GM12864 (cell line): ENCODE results near the gene CAGE1.
"Not testable (repeated sequence)": the region's sequence is repeated elsewhere in the genome, so short reads cannot be mapped to it uniquely, and the experiment has no call there.

Experiments
- DNase-seq: peaks from one replicate; pipeline ENCODE4 v3.0.0-alpha.2; 2011; ENCODE audit warnings: low read depth
- H3K4me3 ChIP-seq: 2 replicates; pipeline ENCODE4 v1.5.1; 2011; ENCODE audit warnings: mild to moderate bottlenecking, low read depth, low read length, control low read depth
- TF ChIP-seq, protein P1 (sequence below): IDR thresholded peaks from 2 replicates; pipeline ENCODE4 v1.5.1; 2011; ENCODE audit warnings: low read depth, mild to moderate bottlenecking, moderate library complexity, low read length, control low read depth, inconsistent platforms; ENCODE audit errors: missing control alignments

Gene CAGE1

DNA sequence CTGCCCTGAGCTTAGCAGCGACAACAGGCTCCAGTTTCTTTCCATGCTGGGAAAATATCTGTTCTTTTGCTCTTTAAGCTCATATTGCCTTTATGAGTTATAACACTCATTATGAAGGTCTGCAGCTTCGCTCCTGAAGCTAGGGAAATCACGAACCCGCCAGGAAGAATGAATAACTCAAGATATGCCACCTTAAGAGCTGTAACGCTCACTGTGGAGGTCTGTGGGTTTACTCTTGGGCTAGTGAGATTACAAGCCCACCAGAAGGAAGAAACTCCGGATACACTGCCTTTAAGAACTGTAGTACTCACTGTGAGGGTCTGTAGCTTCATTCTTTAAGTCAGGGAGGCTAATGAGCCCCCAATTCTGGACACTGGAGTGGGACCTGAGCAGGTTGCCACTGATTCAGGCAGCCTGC lies 73.6 kb downstream of the CAGE1 start:
- no peak overlapping the region for H3K4me3 ChIP-seq
- DNase-seq = no peak
- TF ChIP-seq, protein P1, sequence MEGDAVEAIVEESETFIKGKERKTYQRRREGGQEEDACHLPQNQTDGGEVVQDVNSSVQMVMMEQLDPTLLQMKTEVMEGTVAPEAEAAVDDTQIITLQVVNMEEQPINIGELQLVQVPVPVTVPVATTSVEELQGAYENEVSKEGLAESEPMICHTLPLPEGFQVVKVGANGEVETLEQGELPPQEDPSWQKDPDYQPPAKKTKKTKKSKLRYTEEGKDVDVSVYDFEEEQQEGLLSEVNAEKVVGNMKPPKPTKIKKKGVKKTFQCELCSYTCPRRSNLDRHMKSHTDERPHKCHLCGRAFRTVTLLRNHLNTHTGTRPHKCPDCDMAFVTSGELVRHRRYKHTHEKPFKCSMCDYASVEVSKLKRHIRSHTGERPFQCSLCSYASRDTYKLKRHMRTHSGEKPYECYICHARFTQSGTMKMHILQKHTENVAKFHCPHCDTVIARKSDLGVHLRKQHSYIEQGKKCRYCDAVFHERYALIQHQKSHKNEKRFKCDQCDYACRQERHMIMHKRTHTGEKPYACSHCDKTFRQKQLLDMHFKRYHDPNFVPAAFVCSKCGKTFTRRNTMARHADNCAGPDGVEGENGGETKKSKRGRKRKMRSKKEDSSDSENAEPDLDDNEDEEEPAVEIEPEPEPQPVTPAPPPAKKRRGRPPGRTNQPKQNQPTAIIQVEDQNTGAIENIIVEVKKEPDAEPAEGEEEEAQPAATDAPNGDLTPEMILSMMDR = no peak

DNA sequence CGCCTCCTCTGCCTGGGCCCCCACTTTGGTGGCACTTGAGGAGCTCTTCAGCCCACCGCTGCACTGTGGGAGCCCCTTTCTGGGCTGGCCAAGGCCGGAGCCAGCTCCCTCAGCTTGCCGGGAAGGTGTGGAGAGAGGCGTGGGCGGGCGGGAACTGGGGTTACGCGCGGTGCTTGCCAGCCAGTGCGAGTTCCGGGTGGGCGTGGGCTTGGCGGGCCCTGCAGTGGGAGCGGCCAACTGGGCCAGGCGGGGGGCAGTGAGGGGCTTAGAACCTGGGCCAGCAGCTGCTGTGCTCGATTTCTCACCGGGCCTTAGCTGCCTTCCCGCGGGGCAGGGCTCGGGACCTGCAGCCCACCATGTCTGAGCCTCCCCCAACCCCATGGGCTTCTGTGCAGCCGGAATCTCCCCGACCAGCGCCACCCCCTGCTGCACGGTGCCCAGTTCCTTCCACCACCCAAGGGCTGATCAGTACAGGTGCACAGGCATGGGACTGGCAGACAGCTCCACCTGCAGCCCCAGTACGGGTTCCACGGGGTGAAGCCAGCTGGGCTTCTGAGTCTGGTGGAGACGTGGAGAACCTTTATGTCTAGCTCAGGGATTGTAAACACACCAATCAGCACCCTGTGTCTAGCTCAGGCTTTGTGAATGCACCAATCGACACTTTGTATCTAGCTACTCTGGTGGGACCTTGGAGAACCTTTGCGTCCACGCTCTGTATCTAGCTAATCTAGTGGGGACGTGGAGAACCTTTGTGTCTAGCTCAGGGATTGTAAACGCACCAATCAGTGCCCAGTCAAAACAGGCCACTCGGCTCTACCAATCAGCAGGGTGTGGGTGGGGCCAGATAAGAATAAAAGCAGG lies 74.2 kb downstream of the CAGE1 start:
- DNase-seq, H3K4me3 ChIP-seq: not testable (repeated sequence)

DNA sequence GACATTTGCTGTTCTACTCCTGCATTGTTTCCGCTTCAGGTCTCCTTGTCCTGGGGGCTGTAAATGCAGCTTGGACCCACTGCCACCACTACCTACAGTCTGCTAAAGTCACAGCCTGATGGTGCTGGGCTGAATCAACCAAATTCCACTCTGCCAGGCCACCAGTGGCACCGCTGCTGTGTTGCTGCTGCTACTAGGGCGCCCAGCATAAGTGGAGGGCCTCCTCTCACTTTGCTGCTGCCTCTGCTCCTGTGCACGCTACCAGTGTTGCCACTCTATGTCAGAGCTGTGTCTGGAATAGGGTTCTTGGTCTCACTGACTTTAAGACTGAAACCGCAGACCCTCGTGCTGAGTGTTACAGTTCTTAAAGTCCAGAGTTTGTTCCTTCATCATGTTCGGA lies 75.1 kb downstream of the CAGE1 start:
- no peak overlapping the region for H3K4me3 ChIP-seq
- TF ChIP-seq, protein P1 = no peak
- no peak for DNase-seq

DNA sequence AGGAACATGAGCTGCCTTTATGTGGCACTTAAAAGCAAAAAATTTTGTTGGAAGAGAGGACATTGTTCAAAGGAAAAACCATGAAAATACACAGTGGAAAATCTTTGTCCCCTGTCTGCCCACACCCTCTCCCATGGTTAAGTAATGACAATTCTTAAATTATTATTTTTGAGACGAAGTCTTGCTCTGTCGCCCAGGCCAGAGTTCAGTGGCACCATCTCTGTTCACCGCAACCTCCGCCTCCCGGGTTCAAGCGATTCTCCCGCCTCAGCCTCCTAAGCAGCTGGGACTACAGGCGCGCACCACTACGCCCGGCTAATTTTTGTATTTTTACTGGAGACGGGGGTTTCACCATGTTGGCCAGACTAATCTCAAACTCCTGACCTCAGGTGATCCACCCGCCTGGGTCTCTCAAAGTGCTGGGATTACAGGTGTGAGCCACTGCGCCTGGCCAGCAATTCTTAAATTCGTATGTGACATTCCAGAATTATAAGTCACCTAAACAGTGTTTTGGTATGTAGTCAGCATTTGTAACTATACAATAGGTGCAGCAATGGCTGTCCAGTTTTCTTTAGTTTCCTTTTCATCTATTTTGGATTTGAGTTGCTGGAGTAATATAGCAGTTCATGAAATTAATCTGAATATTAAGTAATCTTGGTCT lies 75.9 kb downstream of the CAGE1 start:
- H3K4me3 ChIP-seq = peak overlapping the region; percentile 81
- TF ChIP-seq, protein P1 = no peak
- no peak for DNase-seq

DNA sequence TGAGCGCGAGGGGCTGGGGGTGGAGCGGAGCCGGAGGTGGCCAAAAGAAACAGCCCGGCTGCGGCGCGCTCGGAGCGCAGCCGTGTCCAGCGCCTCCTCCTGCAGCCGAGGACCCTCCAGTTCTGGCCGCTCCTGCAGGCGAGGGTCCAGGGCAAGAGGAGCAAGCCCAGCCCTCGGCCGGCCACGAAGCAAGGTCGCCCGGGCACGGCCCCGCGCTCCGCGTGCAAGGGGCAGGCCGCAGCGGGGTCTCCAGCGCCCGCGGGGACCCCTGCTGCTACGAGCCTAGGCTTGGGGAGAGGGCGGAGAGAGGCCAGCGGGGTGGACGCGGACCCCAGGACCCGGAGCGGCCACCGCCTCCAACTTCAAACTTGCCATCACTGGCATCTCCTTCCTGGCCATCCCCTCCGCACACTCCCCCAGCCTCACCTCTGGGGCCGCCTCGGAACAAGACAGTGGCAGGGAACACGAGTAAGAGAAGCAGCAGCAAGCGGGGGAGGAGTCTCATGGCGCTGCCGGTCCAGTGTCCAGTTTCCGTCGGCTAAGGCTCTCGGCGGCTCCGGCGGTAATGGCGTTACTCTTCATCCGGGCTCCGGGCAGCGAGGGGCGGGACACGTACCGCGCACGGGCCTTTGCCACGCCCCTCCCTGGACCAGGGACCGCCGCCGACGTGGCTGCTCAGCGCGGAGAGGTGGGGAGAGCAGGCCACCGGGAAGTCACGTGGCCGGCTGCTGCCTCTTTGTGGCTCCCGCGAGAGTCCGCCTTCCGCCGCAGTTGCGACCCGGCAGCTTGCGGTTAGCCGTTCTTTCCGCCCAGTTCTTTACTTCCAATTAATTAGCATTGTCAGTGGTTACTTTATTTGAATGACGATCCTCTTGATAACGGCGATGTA lies 76.7 kb downstream of the CAGE1 start, which contains the start of gene SSR1:
Gene SSR1, minus strand, starts transcription at position 584 of the 889 bp plus-strand sequence. Its CDS starts 79 bp downstream, at position 505.
- TF ChIP-seq, protein P1 = no peak
- peak within 1 kb of the TSS; percentile 81 for H3K4me3 ChIP-seq
- peak; percentile 85 for DNase-seq

DNA sequence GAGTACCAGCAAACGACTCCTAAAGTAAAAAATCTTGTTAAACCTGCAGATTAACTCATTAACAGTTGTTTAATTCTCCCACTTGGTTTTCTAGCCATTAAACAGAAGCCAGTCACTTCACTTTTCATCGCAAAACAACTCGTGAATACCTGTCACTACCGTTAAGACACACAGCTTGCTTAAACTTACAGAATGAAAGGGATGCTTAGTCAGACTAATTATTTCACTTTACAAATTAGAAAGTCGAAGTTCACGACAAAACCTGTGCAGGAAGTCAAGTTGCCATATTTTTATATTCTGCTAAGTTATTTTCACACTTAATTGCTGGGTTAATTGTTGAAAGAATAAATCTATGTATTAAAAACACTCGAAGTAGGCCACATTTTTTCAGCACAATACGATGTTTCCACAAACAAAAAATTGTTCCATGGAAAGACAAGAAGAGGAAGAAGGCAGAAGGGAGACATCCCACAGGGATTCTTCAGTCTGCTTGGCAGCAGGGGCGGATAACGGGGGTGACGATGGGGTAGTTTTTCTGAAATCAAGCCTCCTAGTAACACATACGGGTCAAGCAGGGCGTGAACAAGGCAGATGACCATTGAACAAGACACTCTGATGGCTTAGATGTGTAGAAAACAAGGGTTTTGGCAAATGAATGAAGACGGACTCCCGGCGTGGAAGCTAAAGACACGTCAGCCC lies 77.5 kb downstream of the CAGE1 start:
- H3K4me3 ChIP-seq = peak overlapping the region; percentile 81
- TF ChIP-seq, protein P1 = no peak
- no peak for DNase-seq
